ENCODE results near the gene MAPKAPK5.
A peak's percentile ranks its signal among the peaks of the same experiment; 100 is the strongest.
"Not testable (repeated sequence)": the region's sequence is repeated elsewhere in the genome, so short reads cannot be mapped to it uniquely, and the experiment has no call there.

The MAPKAPK5 gene, protein sequence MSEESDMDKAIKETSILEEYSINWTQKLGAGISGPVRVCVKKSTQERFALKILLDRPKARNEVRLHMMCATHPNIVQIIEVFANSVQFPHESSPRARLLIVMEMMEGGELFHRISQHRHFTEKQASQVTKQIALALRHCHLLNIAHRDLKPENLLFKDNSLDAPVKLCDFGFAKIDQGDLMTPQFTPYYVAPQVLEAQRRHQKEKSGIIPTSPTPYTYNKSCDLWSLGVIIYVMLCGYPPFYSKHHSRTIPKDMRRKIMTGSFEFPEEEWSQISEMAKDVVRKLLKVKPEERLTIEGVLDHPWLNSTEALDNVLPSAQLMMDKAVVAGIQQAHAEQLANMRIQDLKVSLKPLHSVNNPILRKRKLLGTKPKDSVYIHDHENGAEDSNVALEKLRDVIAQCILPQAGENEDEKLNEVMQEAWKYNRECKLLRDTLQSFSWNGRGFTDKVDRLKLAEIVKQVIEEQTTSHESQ

DNA sequence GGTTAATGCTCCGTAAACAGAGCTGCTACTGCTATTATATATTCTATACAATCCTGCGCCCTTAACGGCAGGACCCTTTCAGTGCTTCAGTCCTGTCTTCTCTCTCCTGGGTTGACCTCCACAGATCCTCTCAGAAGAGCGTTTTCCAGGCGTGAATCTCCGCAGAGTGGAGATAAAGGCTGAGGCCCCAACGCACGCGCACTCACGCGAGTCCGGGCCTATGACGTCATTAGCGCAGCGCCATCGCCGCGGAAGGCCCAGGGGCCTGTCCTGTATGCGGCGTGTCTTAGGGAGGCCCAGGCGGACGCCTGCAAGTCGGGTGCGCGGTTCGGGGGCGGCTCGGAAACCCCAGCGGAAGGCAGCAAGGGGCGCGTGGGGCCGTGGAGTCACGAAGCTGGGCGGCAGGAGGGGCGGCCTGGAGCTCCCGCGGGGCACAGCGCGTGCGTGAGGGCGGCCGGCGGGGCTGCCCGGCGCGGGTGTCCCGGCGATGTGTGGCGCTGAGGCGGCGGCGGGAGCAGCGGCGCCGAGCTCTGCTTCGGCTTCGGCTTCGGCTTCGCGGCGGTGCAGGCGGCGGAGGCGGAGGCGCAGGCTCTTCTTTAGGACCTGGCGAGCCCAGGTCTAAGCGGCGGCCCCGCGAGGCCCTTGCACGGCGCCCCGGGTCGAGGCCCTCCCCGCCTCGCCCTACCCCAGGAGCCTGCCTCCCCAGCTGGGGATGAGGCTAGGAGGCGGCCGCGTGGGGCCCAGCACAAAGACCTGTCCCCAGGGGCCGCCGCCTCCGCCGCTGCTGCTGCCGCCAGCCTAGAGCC is at the start of gene MAPKAPK5:
MAPKAPK5 (plus strand) TSS at position 479 of the 806 bp plus-strand sequence. CDS start 506 bp downstream, outside the sequence.
- H3K4me1 ChIP-seq (ENCODE audit: insufficient read depth, low read length): peaks cover 3% of the 10 kb centered on the region; the same call in 1 of the 2 replicates

DNA sequence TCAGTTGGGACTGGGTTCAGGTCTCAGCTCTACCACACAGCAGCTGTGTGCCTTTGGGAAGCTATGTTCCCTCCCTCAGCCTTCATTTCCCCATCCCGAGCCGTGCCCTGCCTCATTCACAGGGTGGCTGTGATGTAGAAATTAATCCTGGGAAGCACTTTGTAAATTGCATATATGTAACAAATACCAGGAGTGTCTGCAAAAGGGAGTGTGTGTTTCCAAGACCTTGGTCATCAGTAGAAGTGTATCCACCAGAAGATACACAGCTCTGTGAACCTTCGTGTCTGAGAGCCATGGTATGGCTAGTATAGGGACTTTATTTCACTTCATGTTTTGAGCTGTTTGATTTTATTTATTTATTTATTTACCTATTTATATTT is 49.2 kb upstream of the MAPKAPK5 start:
- H3K9me3 ChIP-seq (ENCODE audit: insufficient read depth, low read depth, low read length): no peaks in the 10 kb centered on the region
- no peak overlapping the region for H3K4me3 ChIP-seq (ENCODE audit: low read length)
- H3K27me3 ChIP-seq (ENCODE audit: insufficient read depth, low read length): no peaks in the 10 kb centered on the region
- no peaks in the 10 kb centered on the region for H3K4me1 ChIP-seq (ENCODE audit: insufficient read depth, low read length)
- H3K36me3 ChIP-seq (ENCODE audit: insufficient read depth, low read depth, low read length): peaks cover 52% of the 10 kb centered on the region
- H3K9ac ChIP-seq (ENCODE audit: low read depth, low read length): no peak overlapping the region
- no peak overlapping the region for H3K27ac ChIP-seq (ENCODE audit: low read length)

More for the DNA sequence above, at the start of gene MAPKAPK5:
- peak within 1 kb of the TSS; percentile 72 for H3K27ac ChIP-seq (ENCODE audit: low read length)
- no peaks in the 10 kb centered on the region for H3K9me3 ChIP-seq (ENCODE audit: insufficient read depth, low read depth, low read length)
- no peaks in the 10 kb centered on the region for H3K27me3 ChIP-seq (ENCODE audit: insufficient read depth, low read length)
- peaks cover 29% of the 10 kb centered on the region for H3K36me3 ChIP-seq (ENCODE audit: insufficient read depth, low read depth, low read length)
- peak within 1 kb of the TSS; percentile 94 for H3K4me3 ChIP-seq (ENCODE audit: low read length)
- H3K9ac ChIP-seq (ENCODE audit: low read depth, low read length): peak within 1 kb of the TSS; percentile 97

DNA sequence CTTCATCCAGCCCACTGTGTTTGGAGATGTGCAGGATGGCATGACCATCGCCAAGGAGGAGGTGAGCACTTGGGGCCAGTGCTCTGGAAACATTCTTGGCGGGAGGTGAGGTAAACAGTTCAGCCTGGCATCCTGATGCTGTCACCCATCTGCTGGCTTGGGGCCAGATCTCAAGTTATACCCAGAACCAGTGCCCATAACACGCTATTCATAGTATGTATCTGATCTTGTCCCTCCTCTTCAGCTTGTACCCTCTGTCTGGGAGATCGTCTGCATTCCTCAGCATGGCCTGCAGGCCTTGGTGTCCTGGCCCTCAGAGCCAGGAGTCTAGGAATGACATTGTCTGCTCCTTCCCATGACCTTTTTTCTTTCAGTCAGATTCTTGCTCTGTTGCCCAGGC is 43.8 kb upstream of the MAPKAPK5 start:
- Histone ChIP-seq H3K27ac (ENCODE audit: low read length) (no peak overlapping the region), H3K9ac (ENCODE audit: low read depth, low read length) (no peak overlapping the region), H3K36me3 (ENCODE audit: insufficient read depth, low read depth, low read length) (peaks cover 46% of the 10 kb centered on the region)

DNA sequence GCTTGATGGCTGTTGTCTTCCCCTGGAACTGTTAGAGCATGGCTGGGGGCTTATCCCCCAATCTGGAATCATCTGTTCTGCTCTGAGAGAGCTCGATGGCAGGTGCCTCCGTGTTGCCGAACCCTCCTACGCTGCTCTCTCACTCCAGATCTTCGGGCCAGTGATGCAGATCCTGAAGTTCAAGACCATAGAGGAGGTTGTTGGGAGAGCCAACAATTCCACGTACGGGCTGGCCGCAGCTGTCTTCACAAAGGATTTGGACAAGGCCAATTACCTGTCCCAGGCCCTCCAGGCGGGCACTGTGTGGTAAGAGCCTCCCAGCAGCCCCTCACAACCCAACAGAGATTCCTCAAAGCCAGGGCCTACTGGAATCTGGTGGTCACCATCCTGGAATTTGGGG is 42.3 kb upstream of the MAPKAPK5 start:
- Histone ChIP-seq H3K27ac (ENCODE audit: low read length) (no peak overlapping the region), H3K9me3 (ENCODE audit: insufficient read depth, low read depth, low read length) (no peaks in the 10 kb centered on the region), H3K4me1 (ENCODE audit: insufficient read depth, low read length) (no peaks in the 10 kb centered on the region), H3K27me3 (ENCODE audit: insufficient read depth, low read length) (no peaks in the 10 kb centered on the region), H3K9ac (ENCODE audit: low read depth, low read length) (no peak overlapping the region), H3K4me3 (ENCODE audit: low read length) (no peak overlapping the region), H3K36me3 (ENCODE audit: insufficient read depth, low read depth, low read length) (peaks cover 40% of the 10 kb centered on the region)

More for the DNA sequence above, 43.8 kb upstream of the MAPKAPK5 start:
- no peaks in the 10 kb centered on the region for H3K9me3 ChIP-seq (ENCODE audit: insufficient read depth, low read depth, low read length)
- no peaks in the 10 kb centered on the region for H3K27me3 ChIP-seq (ENCODE audit: insufficient read depth, low read length)
- no peaks in the 10 kb centered on the region for H3K4me1 ChIP-seq (ENCODE audit: insufficient read depth, low read length)
- no peak overlapping the region for H3K4me3 ChIP-seq (ENCODE audit: low read length)

DNA sequence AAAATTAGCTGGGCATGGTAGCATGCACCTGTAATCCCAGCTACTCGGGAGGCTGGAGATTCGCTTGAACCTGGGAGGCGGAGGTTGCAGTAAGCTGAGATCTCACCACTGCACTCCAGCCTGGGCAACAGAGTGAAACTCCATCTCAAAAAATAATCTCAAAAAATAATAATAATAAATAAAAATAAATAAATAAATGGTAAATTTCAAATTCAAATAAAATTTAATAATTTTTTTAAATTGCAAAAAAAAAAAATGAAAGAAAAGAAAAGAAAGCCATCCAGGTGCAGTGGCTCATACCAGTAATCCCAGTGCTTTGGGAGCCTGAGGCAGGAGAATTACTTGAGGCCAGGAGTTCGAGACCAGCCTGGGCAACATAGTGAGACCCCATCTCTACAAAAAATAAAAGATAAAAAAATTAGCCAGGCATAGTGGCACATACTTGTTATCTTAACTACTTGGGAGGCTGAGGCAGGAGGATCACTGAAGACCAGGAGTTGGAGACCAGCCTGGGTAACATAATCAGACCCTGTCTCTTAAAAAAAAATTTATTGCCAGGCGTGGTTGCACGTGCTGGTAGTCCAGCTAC is 38.9 kb upstream of the MAPKAPK5 start:
- H3K36me3 ChIP-seq (ENCODE audit: insufficient read depth, low read depth, low read length): peaks cover 34% of the 10 kb centered on the region
- H3K9ac ChIP-seq (ENCODE audit: low read depth, low read length): no peak overlapping the region
- no peak overlapping the region for H3K4me3 ChIP-seq (ENCODE audit: low read length)
- H3K4me1 ChIP-seq (ENCODE audit: insufficient read depth, low read length): no peaks in the 10 kb centered on the region
- H3K9me3 ChIP-seq (ENCODE audit: insufficient read depth, low read depth, low read length): no peaks in the 10 kb centered on the region
- no peaks in the 10 kb centered on the region for H3K27me3 ChIP-seq (ENCODE audit: insufficient read depth, low read length)
- H3K27ac ChIP-seq (ENCODE audit: low read length): no peak overlapping the region

DNA sequence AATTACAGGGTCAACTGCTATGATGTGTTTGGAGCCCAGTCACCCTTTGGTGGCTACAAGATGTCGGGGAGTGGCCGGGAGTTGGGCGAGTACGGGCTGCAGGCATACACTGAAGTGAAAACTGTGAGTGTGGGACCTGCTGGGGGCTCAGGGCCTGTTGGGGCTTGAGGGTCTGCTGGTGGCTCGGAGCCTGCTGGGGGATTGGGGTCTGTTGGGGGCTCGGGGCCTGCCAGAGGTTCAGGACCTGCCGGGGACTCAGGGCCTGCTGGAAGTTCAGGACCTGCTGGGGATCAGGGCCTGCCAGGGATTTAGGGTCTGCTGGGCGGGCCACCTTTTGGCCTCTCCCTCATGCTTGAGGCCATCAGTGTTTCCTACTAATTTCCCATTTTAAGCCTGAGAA is 38.2 kb upstream of the MAPKAPK5 start:
- Histone ChIP-seq H3K9ac (ENCODE audit: low read depth, low read length) (no peak overlapping the region), H3K27ac (ENCODE audit: low read length) (no peak overlapping the region), H3K4me1 (ENCODE audit: insufficient read depth, low read length) (no peaks in the 10 kb centered on the region), H3K4me3 (ENCODE audit: low read length) (no peak overlapping the region), H3K36me3 (ENCODE audit: insufficient read depth, low read depth, low read length) (peaks cover 30% of the 10 kb centered on the region), H3K9me3 (ENCODE audit: insufficient read depth, low read depth, low read length) (no peaks in the 10 kb centered on the region), H3K27me3 (ENCODE audit: insufficient read depth, low read length) (no peaks in the 10 kb centered on the region)

DNA sequence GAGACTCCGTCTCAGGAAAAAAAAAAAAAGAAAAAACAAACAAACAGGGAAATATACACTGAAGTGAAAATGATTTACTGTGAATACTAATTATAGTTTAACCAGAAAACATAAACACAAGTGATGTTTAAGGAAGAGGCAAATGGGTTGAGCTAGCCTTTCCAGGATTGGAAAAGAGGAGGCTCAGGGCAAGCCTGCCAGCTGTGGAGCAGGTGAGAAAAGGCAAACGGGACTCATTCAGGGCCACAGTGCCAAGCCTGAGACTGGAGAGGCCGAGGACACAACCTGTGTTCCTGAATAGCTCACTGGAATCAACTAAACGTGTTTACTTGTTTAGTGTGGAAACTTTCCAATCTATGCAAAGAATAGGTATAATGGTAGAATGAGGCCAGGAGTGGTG is 35.7 kb upstream of the MAPKAPK5 start:
- Histone ChIP-seq H3K9ac (ENCODE audit: low read depth, low read length) (no peak overlapping the region), H3K4me3 (ENCODE audit: low read length) (no peak overlapping the region), H3K27me3 (ENCODE audit: insufficient read depth, low read length) (no peaks in the 10 kb centered on the region), H3K9me3 (ENCODE audit: insufficient read depth, low read depth, low read length) (no peaks in the 10 kb centered on the region), H3K27ac (ENCODE audit: low read length) (no peak overlapping the region), H3K36me3 (ENCODE audit: insufficient read depth, low read depth, low read length) (peaks cover 24% of the 10 kb centered on the region), H3K4me1 (ENCODE audit: insufficient read depth, low read length) (no peaks in the 10 kb centered on the region)

DNA sequence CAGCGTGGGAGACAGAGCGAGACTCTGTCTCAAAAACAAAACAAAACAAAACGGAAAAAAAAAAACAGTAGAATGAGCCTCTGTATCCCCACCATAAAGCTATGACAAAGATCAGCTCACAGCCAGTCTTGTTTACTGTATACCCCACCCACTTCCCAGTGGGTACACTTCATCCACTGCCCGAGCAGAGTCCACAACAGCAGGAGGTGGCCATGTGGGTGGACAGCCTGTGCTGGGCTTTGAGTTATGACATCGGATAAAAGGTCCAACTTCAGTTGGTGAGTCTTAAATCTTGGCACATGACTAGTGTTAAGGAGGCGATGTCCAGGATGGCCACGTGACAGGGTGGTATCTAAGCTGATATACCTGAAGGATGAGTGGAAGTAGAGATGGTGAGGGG is 34.8 kb upstream of the MAPKAPK5 start:
- no peak overlapping the region for H3K4me3 ChIP-seq (ENCODE audit: low read length)
- no peak overlapping the region for H3K9ac ChIP-seq (ENCODE audit: low read depth, low read length)
- no peaks in the 10 kb centered on the region for H3K4me1 ChIP-seq (ENCODE audit: insufficient read depth, low read length)
- no peak overlapping the region for H3K27ac ChIP-seq (ENCODE audit: low read length)
- H3K27me3 ChIP-seq (ENCODE audit: insufficient read depth, low read length): no peaks in the 10 kb centered on the region
- no peaks in the 10 kb centered on the region for H3K9me3 ChIP-seq (ENCODE audit: insufficient read depth, low read depth, low read length)
- peaks cover 24% of the 10 kb centered on the region for H3K36me3 ChIP-seq (ENCODE audit: insufficient read depth, low read depth, low read length)

DNA sequence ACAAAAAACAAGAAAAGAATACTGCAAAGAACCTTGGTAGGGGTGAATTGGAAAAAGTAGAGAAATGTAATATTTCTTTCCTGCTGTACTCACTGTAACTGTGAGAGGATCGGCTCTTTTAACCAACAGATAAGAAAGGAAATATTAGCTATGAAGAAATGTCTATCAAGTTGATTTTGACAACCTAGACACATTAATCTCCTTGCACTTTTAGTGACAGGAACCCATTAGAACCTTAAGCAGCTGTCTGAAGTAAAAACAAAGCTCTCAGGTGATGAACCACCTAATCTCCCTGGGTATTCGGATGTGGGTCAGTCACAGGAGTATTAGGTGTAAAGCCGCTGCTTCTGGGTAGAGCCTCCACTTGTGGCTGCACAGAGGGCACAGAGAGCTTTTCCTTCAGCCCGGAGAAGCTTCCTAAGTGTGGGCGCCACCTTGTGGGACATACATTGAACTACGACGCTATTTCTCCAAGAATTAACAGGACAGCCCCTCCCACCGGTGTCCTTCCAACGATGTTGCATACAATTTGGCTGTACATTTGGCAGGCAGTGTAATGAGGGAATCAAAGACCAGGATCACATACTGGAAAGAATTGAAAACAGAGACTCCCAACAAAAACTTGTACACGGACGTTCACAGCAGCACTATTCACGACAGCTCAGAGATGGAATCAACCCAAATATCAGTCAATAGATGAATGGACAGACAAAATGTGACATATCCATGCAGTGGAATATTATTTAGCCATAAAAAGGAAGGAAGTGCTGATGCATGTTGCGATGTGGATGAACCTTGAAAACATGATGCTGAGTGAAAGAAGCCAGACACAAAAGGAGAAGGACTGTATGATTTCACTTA is 28.9 kb upstream of the MAPKAPK5 start:
- no peaks in the 10 kb centered on the region for H3K4me1 ChIP-seq (ENCODE audit: insufficient read depth, low read length)
- H3K27me3 ChIP-seq (ENCODE audit: insufficient read depth, low read length): no peaks in the 10 kb centered on the region
- no peak overlapping the region for H3K9ac ChIP-seq (ENCODE audit: low read depth, low read length)
- no peak overlapping the region for H3K4me3 ChIP-seq (ENCODE audit: low read length)
- H3K9me3 ChIP-seq (ENCODE audit: insufficient read depth, low read depth, low read length): no peaks in the 10 kb centered on the region
- peaks cover 15% of the 10 kb centered on the region; the same call in 1 of the 2 replicates for H3K36me3 ChIP-seq (ENCODE audit: insufficient read depth, low read depth, low read length)
- H3K27ac ChIP-seq (ENCODE audit: low read length): no peak overlapping the region

DNA sequence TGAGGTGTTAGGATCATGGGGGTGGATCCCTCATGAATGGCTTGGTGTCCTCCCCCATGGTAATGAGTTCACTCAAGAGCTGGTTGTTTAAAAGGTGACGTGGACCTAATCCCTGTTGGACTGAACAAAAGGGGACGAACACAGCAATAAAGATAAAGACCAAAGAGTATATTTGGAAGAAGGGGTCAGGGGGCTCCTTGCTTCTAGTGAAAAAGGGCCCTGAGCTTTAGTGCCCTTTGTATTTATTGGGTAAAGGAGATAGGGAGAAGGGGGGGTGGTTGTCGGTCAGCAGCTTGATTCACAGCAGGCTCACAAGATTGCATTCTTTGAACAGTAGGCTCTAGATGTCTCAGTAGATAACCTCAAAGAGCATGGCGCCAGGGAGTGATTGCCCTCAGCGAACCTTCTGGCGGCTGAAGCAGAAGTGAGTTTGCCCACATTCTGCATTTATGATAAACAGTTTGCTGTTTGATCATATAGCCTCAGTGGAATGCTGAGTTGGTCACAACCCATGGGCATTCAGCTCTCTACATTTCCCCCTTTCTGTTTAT is 25.9 kb upstream of the MAPKAPK5 start:
- Histone ChIP-seq H3K9me3 (ENCODE audit: insufficient read depth, low read depth, low read length) (no peaks in the 10 kb centered on the region), H3K27me3 (ENCODE audit: insufficient read depth, low read length) (no peaks in the 10 kb centered on the region), H3K4me1 (ENCODE audit: insufficient read depth, low read length) (no peaks in the 10 kb centered on the region; the same call in 1 of the 2 replicates), H3K27ac (ENCODE audit: low read length) (no peak overlapping the region), H3K36me3 (ENCODE audit: insufficient read depth, low read depth, low read length) (no peaks in the 10 kb centered on the region), H3K9ac (ENCODE audit: low read depth, low read length) (no peak overlapping the region), H3K4me3 (ENCODE audit: low read length) (no peak overlapping the region)

DNA sequence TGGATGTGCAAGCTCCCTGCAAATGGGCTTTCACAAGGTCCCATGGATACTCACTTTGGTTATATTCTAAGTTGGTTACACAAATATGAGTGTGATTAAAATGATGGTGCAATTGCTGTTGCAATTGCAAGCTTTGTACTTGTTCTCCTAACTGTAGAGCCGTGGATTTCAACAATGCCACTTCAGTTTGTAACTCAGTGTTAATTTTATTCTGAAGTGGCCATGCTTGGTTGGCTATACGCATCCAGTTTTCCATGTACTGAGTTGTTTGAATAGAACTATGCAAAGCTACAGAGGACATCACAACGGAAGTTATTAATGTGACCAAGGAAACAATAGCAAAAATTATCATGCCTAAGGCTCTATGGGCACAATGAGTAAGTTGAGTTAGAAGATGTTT is 25.1 kb upstream of the MAPKAPK5 start:
- not testable (repeated sequence) for H3K9ac ChIP-seq (ENCODE audit: low read depth, low read length)

More for the DNA sequence above, 25.1 kb upstream of the MAPKAPK5 start:
- not testable (repeated sequence) for H3K9me3 ChIP-seq (ENCODE audit: insufficient read depth, low read depth, low read length); H3K4me1 ChIP-seq (ENCODE audit: insufficient read depth, low read length); H3K4me3 ChIP-seq (ENCODE audit: low read length); H3K36me3 ChIP-seq (ENCODE audit: insufficient read depth, low read depth, low read length); H3K27ac ChIP-seq (ENCODE audit: low read length); H3K27me3 ChIP-seq (ENCODE audit: insufficient read depth, low read length)
